ENCODE results near the gene SLC35E3. TPM values are rescaled to one million over a fixed set of nuclear protein-coding genes. Genes with fewer than 3 reads are reported as not detected.

SLC35E3 gene
- total and polyA plus RNA-seq, 2 donors from 2014 or later = 7.7 to 8.7 TPM

- DNase-seq (no peak), FAIRE-seq (no peak)
- Histone ChIP-seq H3K36me3 (ENCODE audit: control insufficient read depth in 2 of 3, insufficient read depth in 3 of 3, low read length in 3 of 3) (peaks cover 2 to 4% (median 3%) of the 10 kb centered on the region in 3 donors), H3K27ac (ENCODE audit: low read depth in 2 of 2, low read length in 2 of 2) (no peak overlapping the region), H3K9me3 (ENCODE audit: control insufficient read depth in 2 of 3, insufficient read depth in 1 of 3, low read length in 3 of 3) (no peaks in the 10 kb centered on the region), H3K4me1 (ENCODE audit: control insufficient read depth in 2 of 3, insufficient read depth in 2 of 3, low read depth in 1 of 3, low read length in 3 of 3) (no peaks in the 10 kb centered on the region), H3K27me3 (ENCODE audit: control insufficient read depth, insufficient read depth, low read length) (no peaks in the 10 kb centered on the region), H3K4me3 (ENCODE audit: low read length in 3 of 3) (no peak overlapping the region), H3K9ac (ENCODE audit: low read length in 3 of 3) (no peak overlapping the region)
- intact Hi-C loops (cut with DNase I) = no loop called here
- TF ChIP-seq CTCF (IDR thresholded peaks at IDR 0.05; ENCODE audit: borderline replicate concordance, extremely low read depth, insufficient read depth) = no peak
Observed at GRCh38 chr12:68765696-68766095, 19.7 kb downstream of the SLC35E3 start.

GRCh38 chr12:68766646-68767045 is 20.7 kb downstream of the SLC35E3 start:
- no peak for TF ChIP-seq CTCF (IDR thresholded peaks at IDR 0.05; ENCODE audit: borderline replicate concordance, extremely low read depth, insufficient read depth)
- no peak for DNase-seq
- Histone ChIP-seq H3K36me3 (ENCODE audit: control insufficient read depth in 2 of 3, insufficient read depth in 3 of 3, low read length in 3 of 3) (peaks cover 0 to 4% (median 2%) of the 10 kb centered on the region in 3 donors), H3K9me3 (ENCODE audit: control insufficient read depth in 2 of 3, insufficient read depth in 1 of 3, low read length in 3 of 3) (no peaks in the 10 kb centered on the region), H3K27me3 (ENCODE audit: control insufficient read depth, insufficient read depth, low read length) (no peaks in the 10 kb centered on the region), H3K27ac (ENCODE audit: low read depth in 2 of 2, low read length in 2 of 2) (no peak overlapping the region), H3K4me1 (ENCODE audit: control insufficient read depth in 2 of 3, insufficient read depth in 2 of 3, low read depth in 1 of 3, low read length in 3 of 3) (no peaks in the 10 kb centered on the region), H3K4me3 (ENCODE audit: low read length in 3 of 3) (no peak overlapping the region), H3K9ac (ENCODE audit: low read length in 3 of 3) (no peak overlapping the region)
- no peak for FAIRE-seq
- intact Hi-C loops (cut with DNase I) = no loop called here

GRCh38 chr12:68767191-68767590 is 21.2 kb downstream of the SLC35E3 start:
- intact Hi-C loops (cut with DNase I) = no loop called here
- Histone ChIP-seq H3K9ac (ENCODE audit: low read length in 3 of 3) (no peak overlapping the region), H3K27ac (ENCODE audit: low read depth in 2 of 2, low read length in 2 of 2) (no peak overlapping the region), H3K4me1 (ENCODE audit: control insufficient read depth in 2 of 3, insufficient read depth in 2 of 3, low read depth in 1 of 3, low read length in 3 of 3) (no peaks in the 10 kb centered on the region), H3K9me3 (ENCODE audit: control insufficient read depth in 2 of 3, insufficient read depth in 1 of 3, low read length in 3 of 3) (no peaks in the 10 kb centered on the region), H3K36me3 (ENCODE audit: control insufficient read depth in 2 of 3, insufficient read depth in 3 of 3, low read length in 3 of 3) (peaks cover 0 to 4% (median 2%) of the 10 kb centered on the region in 3 donors), H3K27me3 (ENCODE audit: control insufficient read depth, insufficient read depth, low read length) (no peaks in the 10 kb centered on the region), H3K4me3 (ENCODE audit: low read length in 3 of 3) (no peak overlapping the region)
- no peak for DNase-seq
- FAIRE-seq = no peak
- TF ChIP-seq CTCF (IDR thresholded peaks at IDR 0.05; ENCODE audit: borderline replicate concordance, extremely low read depth, insufficient read depth) = no peak

GRCh38 chr12:68768431-68768939 is 22.5 kb downstream of the SLC35E3 start:
- Histone ChIP-seq H3K27me3 (ENCODE audit: control insufficient read depth, insufficient read depth, low read length) (no peaks in the 10 kb centered on the region), H3K9ac (ENCODE audit: low read length in 3 of 3) (no peak overlapping the region), H3K36me3 (ENCODE audit: control insufficient read depth in 2 of 3, insufficient read depth in 3 of 3, low read length in 3 of 3) (peaks cover 0 to 3% (median 0%) of the 10 kb centered on the region in 3 donors), H3K4me3 (ENCODE audit: low read length in 3 of 3) (no peak overlapping the region), H3K9me3 (ENCODE audit: control insufficient read depth in 2 of 3, insufficient read depth in 1 of 3, low read length in 3 of 3) (no peaks in the 10 kb centered on the region), H3K27ac (ENCODE audit: low read depth in 2 of 2, low read length in 2 of 2) (no peak overlapping the region), H3K4me1 (ENCODE audit: control insufficient read depth in 2 of 3, insufficient read depth in 2 of 3, low read depth in 1 of 3, low read length in 3 of 3) (no peaks in the 10 kb centered on the region)
- DNase-seq = no peak
- intact Hi-C loops (cut with DNase I) = no loop called here
- no peak for FAIRE-seq
- TF ChIP-seq CTCF (IDR thresholded peaks at IDR 0.05; ENCODE audit: borderline replicate concordance, extremely low read depth, insufficient read depth) = no peak
